Astrocyte of the cerebellum (primary cell): Measurements from ENCODE around the gene TNNI3.
"Not testable (repeated sequence)": the region's sequence is repeated elsewhere in the genome, so short reads cannot be mapped to it uniquely, and the experiment has no call there.

ENCODE experiments used
- DNase-seq: peaks from one replicate; pipeline ENCODE4 v3.0.0-alpha.2; 2011; ENCODE audit warnings: low read depth
- H3K4me3 ChIP-seq: 2 replicates; pipeline ENCODE4 v1.5.1; 2011; ENCODE audit warnings: mild to moderate bottlenecking, low read depth, low read length, moderate library complexity
- CTCF ChIP-seq: IDR thresholded peaks from 2 replicates; pipeline ENCODE4 v1.5.1; 2012; ENCODE audit warnings: low read length, low read depth, moderate library complexity, mild to moderate bottlenecking; ENCODE audit errors: missing control alignments
- in situ Hi-C: cut with HindIII; loops from 2 replicates; pipeline ENCODE4 v1.10.0; 2017; ENCODE audit warnings: low sequenced_read_pairs

The TNNI3 gene

GRCh38 chr19:55158848-55159749 lies 1.6 kb upstream of the TNNI3 start:
- no peak overlapping the region for H3K4me3 ChIP-seq
- no peak for TF ChIP-seq CTCF
- in situ Hi-C loops, result no loop called here
- no peak for DNase-seq

- DNase-seq, result no peak
- no peak overlapping the region for H3K4me3 ChIP-seq
- in situ Hi-C loops, result no loop called here
- TF ChIP-seq CTCF, result no peak
Measured at GRCh38 chr19:55158423-55158822, 891 bp upstream of the TNNI3 start.

- TF ChIP-seq CTCF, result no peak
- H3K4me3 ChIP-seq, result no peak overlapping the region
- in situ Hi-C loops, result no loop called here
- DNase-seq, result no peak
Measured at GRCh38 chr19:55156202-55157063, 1.1 kb downstream of the TNNI3 start.

GRCh38 chr19:55155784-55156183 lies 1.7 kb downstream of the TNNI3 start:
- DNase-seq, H3K4me3 ChIP-seq, in situ Hi-C loops: not testable (repeated sequence)

GRCh38 chr19:55153652-55154264 lies 3.8 kb downstream of the TNNI3 start:
- H3K4me3 ChIP-seq, result no peak overlapping the region
- TF ChIP-seq CTCF, result no peak
- in situ Hi-C loops, result no loop called here
- DNase-seq, result no peak

GRCh38 chr19:55152017-55152416 lies 5.5 kb downstream of the TNNI3 start:
- H3K4me3 ChIP-seq, result no peak overlapping the region
- TF ChIP-seq CTCF, result no peak
- DNase-seq, result no peak
- in situ Hi-C loops, result no loop called here
